GM19328 (cell line): ENCODE data around the gene TWF1.
"Not testable (repeated sequence)": the region's sequence is repeated elsewhere in the genome, so short reads cannot be mapped to it uniquely, and the experiment has no call there.

Source experiments
- ATAC-seq: cut with Tn5 transposase; IDR thresholded peaks from one replicate; pipeline ENCODE4 v1.9.1; 2021; ENCODE audit warnings: mild to moderate bottlenecking, moderate library complexity; ENCODE audit not compliant: unreplicated experiment

TWF1 gene

GRCh38 chr12:43805860-43806736 lies at the start of gene TWF1:
TWF1 (minus strand) TSS chr12:43806317; CDS start chr12:43806245, 72 bp downstream.
- ATAC-seq, result peak; percentile 95

GRCh38 chr12:43852744-43853143 lies 46.6 kb upstream of the TWF1 start:
- no peak for ATAC-seq

- ATAC-seq, result no peak
Observed at GRCh38 chr12:43848786-43849185, 42.7 kb upstream of the TWF1 start.

- no peak for ATAC-seq
Observed at GRCh38 chr12:43848226-43848507, 42.0 kb upstream of the TWF1 start.

- ATAC-seq, result not testable (repeated sequence)
Observed at GRCh38 chr12:43847425-43848225, 41.5 kb upstream of the TWF1 start.

- ATAC-seq, result no peak
Observed at GRCh38 chr12:43842259-43842658, 36.1 kb upstream of the TWF1 start.

- ATAC-seq, result no peak
Observed at GRCh38 chr12:43841253-43841652, 35.1 kb upstream of the TWF1 start.

- no peak for ATAC-seq
Observed at GRCh38 chr12:43840338-43840737, 34.2 kb upstream of the TWF1 start.

- ATAC-seq, result no peak
Observed at GRCh38 chr12:43836475-43836989, 30.4 kb upstream of the TWF1 start.

GRCh38 chr12:43835656-43836474 lies 29.7 kb upstream of the TWF1 start, which contains the start of gene TMEM117:
TMEM117 (plus strand) TSS chr12:43836081.
- ATAC-seq, result peak; percentile 71

GRCh38 chr12:43835264-43835655 lies 29.1 kb upstream of the TWF1 start:
- ATAC-seq, result peak; percentile 10

GRCh38 chr12:43832463-43833168 lies 26.5 kb upstream of the TWF1 start:
- ATAC-seq, result no peak

GRCh38 chr12:43827093-43827492 lies 21.0 kb upstream of the TWF1 start:
- no peak for ATAC-seq

GRCh38 chr12:43826681-43827080 lies 20.6 kb upstream of the TWF1 start:
- ATAC-seq, result no peak

GRCh38 chr12:43824207-43824775 lies 18.2 kb upstream of the TWF1 start:
- ATAC-seq, result no peak

- no peak for ATAC-seq
Observed at GRCh38 chr12:43816168-43816567, 10.1 kb upstream of the TWF1 start.

GRCh38 chr12:43815416-43815815 lies 9.3 kb upstream of the TWF1 start:
- no peak for ATAC-seq

GRCh38 chr12:43812926-43813325 lies 6.8 kb upstream of the TWF1 start:
- no peak for ATAC-seq

- ATAC-seq, result no peak
Observed at GRCh38 chr12:43812057-43812456, 5.9 kb upstream of the TWF1 start.

GRCh38 chr12:43807386-43807785 lies 1.3 kb upstream of the TWF1 start:
- ATAC-seq, result no peak
